ENCODE measurements around the gene TLX3. TPM values are rescaled to one million over a fixed set of nuclear protein-coding genes. Genes with fewer than 3 reads are reported as not detected.

The TLX3 gene
- total RNA-seq, 1 experiment from 2014 or later: not detected

- DNase-seq (ENCODE audit: low spot score): no peak
Observed at GRCh38 chr5:171306166-171306565, 2.9 kb upstream of the TLX3 start.

- DNase-seq (ENCODE audit: low spot score): no peak
Observed at GRCh38 chr5:171306781-171307591, 2.1 kb upstream of the TLX3 start.

DNA sequence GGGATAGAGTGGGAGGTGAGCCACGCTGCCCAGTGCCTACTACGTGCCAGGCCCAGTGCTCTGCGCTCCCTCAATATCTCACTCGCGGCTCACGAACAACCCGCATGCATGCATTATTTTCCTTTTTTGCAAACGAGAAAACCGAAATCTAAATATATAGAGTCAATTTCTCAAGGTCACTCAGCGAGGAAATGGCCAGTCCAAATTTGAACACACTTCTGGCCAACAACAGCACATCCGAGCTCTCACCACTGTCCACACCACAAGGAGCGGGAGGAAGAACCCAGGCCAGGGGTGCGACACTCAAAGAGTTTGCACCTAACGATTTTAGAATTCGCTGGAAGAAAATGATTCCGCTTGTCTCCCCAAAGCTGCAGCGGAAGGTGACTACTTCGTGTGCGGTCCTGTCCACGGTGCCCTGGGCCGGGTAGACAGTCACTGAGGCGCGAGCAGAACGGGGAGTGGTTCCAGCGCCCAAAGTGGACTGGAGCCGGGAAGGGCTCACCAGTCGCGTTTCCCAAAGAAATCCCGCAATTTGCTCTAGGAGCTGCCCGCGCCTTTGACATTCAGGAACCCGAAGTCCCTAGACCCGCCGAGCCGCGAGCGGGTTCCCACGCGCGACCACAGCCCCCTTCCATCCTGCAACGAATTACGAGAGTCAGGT is 1.1 kb upstream of the TLX3 start:
- no peak for DNase-seq (ENCODE audit: low spot score)

DNA sequence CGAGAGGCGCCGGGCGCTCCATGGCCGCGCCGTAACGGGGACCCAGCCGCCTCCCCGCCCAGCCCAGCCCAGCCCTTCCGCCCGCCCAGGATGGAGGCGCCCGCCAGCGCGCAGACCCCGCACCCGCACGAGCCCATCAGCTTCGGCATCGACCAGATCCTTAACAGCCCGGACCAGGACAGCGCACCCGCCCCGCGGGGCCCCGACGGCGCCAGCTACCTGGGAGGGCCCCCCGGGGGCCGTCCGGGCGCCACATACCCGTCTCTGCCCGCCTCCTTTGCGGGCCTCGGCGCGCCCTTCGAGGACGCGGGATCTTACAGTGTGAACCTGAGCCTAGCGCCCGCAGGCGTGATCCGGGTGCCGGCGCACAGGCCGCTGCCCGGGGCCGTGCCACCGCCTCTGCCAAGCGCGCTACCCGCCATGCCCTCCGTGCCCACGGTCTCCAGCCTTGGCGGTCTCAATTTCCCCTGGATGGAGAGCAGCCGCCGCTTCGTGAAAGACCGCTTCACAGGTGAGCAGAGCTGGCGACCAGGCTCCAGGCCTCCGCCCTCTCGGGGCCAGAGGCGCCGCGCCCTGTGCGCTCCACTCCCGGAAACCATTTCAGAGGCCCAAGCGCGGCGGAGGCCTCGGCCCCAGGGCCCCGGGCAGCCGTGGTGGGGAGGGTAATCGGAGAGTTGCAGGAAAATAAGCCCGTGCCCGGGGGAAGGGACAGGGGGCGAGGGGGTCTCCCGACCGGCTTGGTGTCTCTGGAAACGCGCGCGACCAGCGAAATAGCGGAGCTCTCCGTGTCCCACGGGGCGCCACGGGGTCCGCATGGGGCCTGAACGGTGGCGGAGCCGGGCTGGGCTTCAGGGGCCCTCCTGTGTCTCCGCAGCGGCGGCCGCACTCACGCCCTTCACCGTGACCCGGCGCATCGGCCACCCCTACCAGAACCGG is 496 bp downstream of the TLX3 start:
- DNase-seq (ENCODE audit: low spot score): no peak

GRCh38 chr5:171310212-171310818 is 1.3 kb downstream of the TLX3 start:
- no peak for DNase-seq (ENCODE audit: low spot score)

DNA sequence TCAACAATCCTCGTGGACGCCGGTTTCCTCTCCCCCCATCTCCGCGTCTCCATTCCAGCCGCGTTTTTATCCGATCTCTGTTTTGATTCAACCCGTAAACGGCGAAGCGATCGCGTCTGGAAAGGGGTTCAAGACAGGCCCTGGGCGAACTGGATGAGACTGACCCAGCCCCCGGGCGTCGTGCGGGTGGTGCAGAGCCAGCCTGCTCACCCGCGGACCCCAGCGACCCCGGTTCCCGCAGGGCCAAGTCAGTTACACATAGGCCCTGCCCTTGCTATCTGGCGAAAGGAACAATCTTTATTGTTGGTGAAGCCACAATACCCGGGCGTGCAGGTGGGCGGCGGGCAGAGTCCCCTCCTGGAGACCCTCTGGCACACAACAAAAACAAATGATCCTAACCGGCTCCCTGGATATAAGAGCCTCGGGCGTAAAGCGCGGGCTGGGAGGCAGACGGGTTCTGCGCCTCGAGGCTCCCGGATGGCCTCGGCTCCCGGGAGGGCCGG is 1.8 kb downstream of the TLX3 start:
- DNase-seq (ENCODE audit: low spot score): no peak

DNA sequence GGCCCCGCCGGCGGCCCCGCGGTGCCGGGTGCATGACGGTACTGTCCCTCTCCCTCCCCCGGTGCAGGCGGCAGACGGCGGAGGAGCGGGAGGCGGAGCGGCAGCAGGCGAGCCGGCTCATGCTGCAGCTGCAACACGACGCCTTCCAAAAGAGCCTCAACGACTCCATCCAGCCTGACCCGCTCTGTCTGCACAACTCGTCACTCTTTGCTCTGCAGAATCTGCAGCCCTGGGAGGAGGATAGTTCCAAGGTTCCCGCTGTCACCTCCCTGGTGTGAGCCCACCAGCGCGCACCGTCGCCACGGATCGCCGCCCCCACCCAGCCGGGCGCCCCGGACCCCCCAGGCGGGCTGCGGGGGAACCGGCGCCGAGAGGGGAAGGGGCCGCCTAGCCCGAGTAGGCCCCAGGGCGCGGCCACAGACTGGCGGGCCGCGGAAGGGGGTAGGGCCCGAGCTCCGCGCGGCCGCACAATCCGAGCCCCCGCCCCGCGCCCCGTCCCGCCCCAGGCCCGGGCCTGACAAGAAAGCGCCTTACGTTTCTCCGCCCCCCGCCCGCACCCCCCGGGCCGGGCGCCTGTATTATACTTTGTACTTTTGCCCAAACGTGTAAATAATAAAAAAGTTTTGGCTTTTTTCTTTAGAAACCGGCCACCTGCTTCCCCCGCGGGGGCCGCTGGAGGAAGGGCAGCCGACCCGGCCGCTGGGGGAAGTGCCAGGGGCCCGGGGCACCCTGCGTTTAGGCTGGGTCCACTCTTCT is 2.5 kb downstream of the TLX3 start:
- no peak for DNase-seq (ENCODE audit: low spot score)

- no peak for DNase-seq (ENCODE audit: low spot score)
Observed at GRCh38 chr5:171312129-171312974, 3.3 kb downstream of the TLX3 start.

DNA sequence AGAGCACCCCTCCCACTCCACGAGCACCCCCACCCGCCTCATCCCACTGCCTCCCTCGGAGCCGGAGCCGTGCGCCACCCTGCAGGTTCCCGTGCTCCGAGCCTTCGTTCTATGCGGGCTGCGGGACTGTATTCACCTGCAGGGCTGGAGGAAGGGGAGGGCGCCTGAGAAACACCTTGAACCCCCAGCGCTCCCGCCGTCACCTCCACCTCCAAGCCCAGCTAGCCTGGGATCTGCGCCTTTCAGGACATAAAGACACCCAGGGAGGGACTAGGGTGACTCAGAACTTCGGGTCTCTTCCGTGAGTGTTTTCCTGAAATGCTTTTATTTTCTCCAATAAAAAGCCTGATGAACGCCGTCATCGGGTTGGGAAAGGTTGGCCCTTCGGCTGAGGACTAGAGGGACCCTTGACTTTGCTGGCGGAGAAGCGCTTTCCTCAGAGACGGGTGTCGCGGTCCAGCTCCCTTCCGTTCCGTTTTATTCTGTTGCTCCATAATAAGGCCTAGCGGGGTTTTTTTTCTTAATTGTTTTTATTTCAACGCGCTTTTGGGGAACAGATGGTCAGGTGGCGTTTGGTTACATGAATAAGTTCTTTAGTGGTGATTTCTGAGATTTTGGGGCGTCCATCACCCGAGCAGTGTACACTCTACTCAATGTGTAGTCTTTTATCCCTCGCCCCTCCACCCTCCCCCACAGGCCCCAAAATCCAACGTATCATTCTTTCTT is 4.6 kb downstream of the TLX3 start:
- DNase-seq (ENCODE audit: low spot score): no peak

- no peak for DNase-seq (ENCODE audit: low spot score)
Observed at GRCh38 chr5:171314728-171315385, 5.8 kb downstream of the TLX3 start.

- no peak for DNase-seq (ENCODE audit: low spot score)
Observed at GRCh38 chr5:171315386-171315891, 6.4 kb downstream of the TLX3 start.

- no peak for DNase-seq (ENCODE audit: low spot score)
Observed at GRCh38 chr5:171315925-171316257, 6.8 kb downstream of the TLX3 start.

GRCh38 chr5:171316258-171317121 is 7.4 kb downstream of the TLX3 start:
- no peak for DNase-seq (ENCODE audit: low spot score)

DNA sequence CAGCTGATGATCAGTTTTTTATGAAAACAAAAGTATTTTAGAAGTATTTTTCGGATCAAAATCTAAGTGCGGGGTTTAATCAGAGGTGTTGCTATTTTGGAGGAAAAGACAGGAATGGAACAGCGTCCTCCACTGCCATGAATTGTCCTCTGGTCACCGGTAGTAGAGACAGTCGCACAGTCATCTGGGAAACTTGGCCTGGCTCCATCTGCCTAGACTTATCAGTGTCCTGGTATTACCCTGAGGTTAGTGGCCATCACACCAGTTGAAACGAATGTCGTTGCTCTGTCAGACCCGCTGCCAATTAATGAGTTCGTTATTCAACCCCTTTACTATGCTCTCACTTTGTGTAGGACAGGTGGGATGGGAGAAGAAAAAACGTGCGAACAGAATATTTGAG is 8.2 kb downstream of the TLX3 start:
- DNase-seq (ENCODE audit: low spot score): no peak

DNA sequence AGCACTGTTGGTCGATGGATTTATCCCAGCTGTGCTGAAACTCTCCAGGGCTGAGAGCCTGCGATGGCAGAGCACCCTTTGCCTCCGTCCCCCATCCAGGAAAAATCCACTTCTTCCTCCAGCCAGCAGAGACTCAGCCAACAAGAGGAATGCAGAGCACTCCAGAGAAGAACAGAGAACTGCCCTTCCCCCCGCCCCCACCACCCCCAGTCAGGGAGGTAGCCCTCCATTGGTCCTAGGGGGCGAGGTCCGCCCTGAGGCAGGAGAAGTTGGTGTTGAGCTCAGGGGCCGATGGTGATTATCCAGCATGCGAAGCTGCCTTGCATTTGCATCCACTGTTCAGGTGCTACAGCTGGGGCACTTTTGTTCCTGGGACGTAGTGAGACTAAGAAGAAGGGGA is 9.0 kb downstream of the TLX3 start:
- no peak for DNase-seq (ENCODE audit: low spot score)

DNA sequence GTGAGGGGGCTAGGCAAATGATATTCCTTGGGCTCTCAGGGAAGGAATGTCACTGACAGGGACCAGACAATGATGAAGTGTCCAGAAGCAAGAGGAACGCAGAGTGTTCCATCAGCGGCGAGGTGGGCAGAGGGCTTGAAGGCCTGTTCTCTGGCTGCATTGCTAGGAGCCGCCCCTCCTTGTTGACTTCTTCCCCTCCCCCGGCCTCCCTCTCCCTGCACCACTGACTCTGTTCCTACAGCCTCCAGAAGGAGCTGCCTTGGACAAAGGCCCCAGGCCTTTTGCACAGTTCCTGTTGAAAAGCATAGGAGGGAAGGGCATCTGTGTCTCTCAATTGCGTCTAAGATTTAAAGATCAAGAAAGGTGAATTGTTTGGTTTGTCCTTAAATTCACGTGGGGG is 12.4 kb downstream of the TLX3 start:
- DNase-seq (ENCODE audit: low spot score): no peak

DNA sequence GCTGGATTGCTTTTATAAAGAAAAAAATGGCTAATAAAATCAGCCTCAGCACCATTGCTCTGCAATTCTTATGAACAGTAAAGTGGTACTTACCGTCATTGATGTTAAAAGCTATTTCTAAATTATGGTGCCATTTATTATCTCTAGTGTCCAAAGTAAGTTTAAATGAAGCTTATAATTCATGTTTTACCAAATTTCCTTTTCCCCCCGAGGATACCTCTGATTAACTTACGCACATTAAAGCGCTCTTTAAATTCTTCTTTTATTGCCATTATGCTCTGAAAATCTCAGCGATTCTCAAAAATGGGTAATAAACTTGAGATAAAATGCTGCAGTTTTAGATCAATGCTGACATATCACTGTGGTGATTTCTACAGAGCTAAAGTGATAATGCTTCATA is 13.5 kb downstream of the TLX3 start:
- DNase-seq (ENCODE audit: low spot score): no peak

GRCh38 chr5:171323007-171323406 is 14.0 kb downstream of the TLX3 start:
- no peak for DNase-seq (ENCODE audit: low spot score)

Measured in H4 (cell line).